Neuronal stem cell (in vitro differentiated cells): Measurements from ENCODE around the gene SLC3A2. TPM values are rescaled to one million over a fixed set of nuclear protein-coding genes. Genes with fewer than 3 reads are reported as not detected.

Experiments used
- DNase-seq: peaks from one replicate; pipeline ENCODE4 v3.0.0-alpha.2; 2013; ENCODE audit warnings: low spot score
- H2AFZ ChIP-seq: one replicate; pipeline ENCODE4 v1.6.1; 2013; ENCODE audit warnings: mild to moderate bottlenecking, low read length, inconsistent platforms
- H2AK5ac ChIP-seq: 2 replicates; pipeline ENCODE4 v1.6.1; 2013; ENCODE audit warnings: low read depth, mild to moderate bottlenecking, inconsistent platforms, low read length, moderate library complexity, mixed read lengths
- H2BK120ac ChIP-seq: 2 replicates; pipeline ENCODE4 v1.6.1; 2013; ENCODE audit warnings: low read depth, mild to moderate bottlenecking, inconsistent platforms, low read length, moderate library complexity, mixed read lengths
- H2BK12ac ChIP-seq: one replicate; pipeline ENCODE4 v1.6.1; 2013; ENCODE audit warnings: low read length, inconsistent platforms
- H2BK15ac ChIP-seq: 2 replicates; pipeline ENCODE4 v1.6.1; 2013; ENCODE audit warnings: mild to moderate bottlenecking, low read length, inconsistent platforms, mixed read lengths
- H2BK5ac ChIP-seq: one replicate; pipeline ENCODE4 v1.6.1; 2013; ENCODE audit warnings: inconsistent platforms, mild to moderate bottlenecking, low read length, moderate library complexity
- H3K14ac ChIP-seq: one replicate; pipeline ENCODE4 v1.6.1; 2013; ENCODE audit warnings: low read length, inconsistent platforms
- H3K18ac ChIP-seq: 2 replicates; pipeline ENCODE4 v1.6.1; 2013; ENCODE audit warnings: low read length, inconsistent platforms
- H3K23ac ChIP-seq: 2 replicates; pipeline ENCODE4 v1.6.1; 2013; ENCODE audit warnings: low read depth, mild to moderate bottlenecking, mixed read lengths, low read length, inconsistent platforms; ENCODE audit not compliant: poor library complexity
- H3K27ac ChIP-seq: replicated peaks from 3 replicates; pipeline ENCODE4 v1.5.1; 2013; ENCODE audit warnings: low read length, inconsistent platforms
- H3K27me3 ChIP-seq, 3 experiments: 2 replicates each; pipeline ENCODE4 v1.6.1; 2013; ENCODE audit warnings: low read length in 3 of 3, mild to moderate bottlenecking in 2 of 3, inconsistent platforms in 1 of 3, low read depth in 1 of 3, mixed read lengths in 1 of 3, moderate library complexity in 1 of 3; ENCODE audit not compliant: control insufficient read depth in 3 of 3, insufficient read depth in 3 of 3
- H3K36me3 ChIP-seq, 2 donors: replicated peaks in 1 of 2; 2 replicates each; pipeline ENCODE4 v1.6.1; 2013; ENCODE audit warnings: low read length in 2 of 2; ENCODE audit not compliant: control insufficient read depth in 2 of 2, insufficient read depth in 2 of 2
- H3K4ac ChIP-seq: 2 replicates; pipeline ENCODE4 v1.6.1; 2013; ENCODE audit warnings: inconsistent platforms, mild to moderate bottlenecking, low read length, moderate library complexity
- H3K4me1 ChIP-seq, 2 donors: 1 replicate in 1 of 2; 2 replicates in 1 of 2; pipeline ENCODE4 v1.6.1; 2013; ENCODE audit warnings: low read length in 2 of 2, low read depth in 1 of 2; ENCODE audit not compliant: control insufficient read depth in 2 of 2, insufficient read depth in 1 of 2
- H3K4me2 ChIP-seq: one replicate; pipeline ENCODE4 v1.6.1; 2013; ENCODE audit warnings: mild to moderate bottlenecking, low read length, inconsistent platforms; ENCODE audit not compliant: insufficient read depth, poor library complexity, severe bottlenecking
- H3K4me3 ChIP-seq, 2 donors: 2 replicates each; pipeline ENCODE4 v1.5.1; 2013; ENCODE audit warnings: low read length in 2 of 2, mild to moderate bottlenecking in 2 of 2, inconsistent platforms in 1 of 2, moderate library complexity in 1 of 2
- H3K79me1 ChIP-seq: one replicate; pipeline ENCODE4 v1.6.1; 2013; ENCODE audit warnings: low read depth, mild to moderate bottlenecking, inconsistent platforms, low read length, moderate library complexity
- H3K9ac ChIP-seq: one replicate; pipeline ENCODE4 v1.6.1; 2013; ENCODE audit warnings: mild to moderate bottlenecking, low read depth, low read length, inconsistent platforms; ENCODE audit not compliant: poor library complexity
- H3K9me3 ChIP-seq, 2 donors: replicated peaks in 1 of 2; 2 replicates each; pipeline versions ENCODE3 to v1.6.1; 2013; ENCODE audit warnings: low read length in 2 of 2, mild to moderate bottlenecking in 2 of 2, inconsistent platforms in 1 of 2, low read depth in 1 of 2, mixed read lengths in 1 of 2, moderate library complexity in 1 of 2; ENCODE audit not compliant: control insufficient read depth in 2 of 2, insufficient read depth in 1 of 2
- H4K8ac ChIP-seq: one replicate; pipeline ENCODE4 v1.6.1; 2013; ENCODE audit warnings: low read depth, mild to moderate bottlenecking, inconsistent platforms, low read length, moderate library complexity
- H4K91ac ChIP-seq: one replicate; pipeline ENCODE4 v1.6.1; 2013; ENCODE audit warnings: low read length, low read depth, mild to moderate bottlenecking, inconsistent platforms; ENCODE audit not compliant: poor library complexity
- WGBS, 2 donors: extraction: QIAGEN DNeasy Blood & Tissue Kit; methylation state at CpG; one replicate each; pipeline ENCODE4 v1.1.7; 2013; ENCODE audit warnings: missing lambda C conversion rate in 2 of 2, mixed read lengths in 1 of 2; ENCODE audit not compliant: insufficient read length in 2 of 2, insufficient replicate concordance in 1 of 2; ENCODE audit errors: extremely low coverage in 2 of 2; 5-methylcytosine and 5-hydroxymethylcytosine counted together
- polyA plus RNA-seq, 2 experiments: library from polyadenylated mRNA; stranded (reverse); fragments of 200-250 nt; gene quantifications; one replicate each; pipeline ENCODE4 v1.2.3, GENCODE V29; 2013

The SLC3A2 gene
- 54.5 TPM for polyA plus RNA-seq (2013, experiment 1 of 2)
- 51.5 TPM for polyA plus RNA-seq (2013, experiment 2 of 2)

- Histone ChIP-seq H3K9ac (peak within 1 kb of the TSS; percentile 100), H3K36me3 (peaks cover 44 to 84% of the 10 kb centered on the region in 2 donors), H4K91ac (peak within 1 kb of the TSS; percentile 94), H2BK15ac (peak within 1 kb of the TSS; percentile 60), H3K4me3 (peak within 1 kb of the TSS; percentile 82 to 93), H3K9me3 (no peaks in the 10 kb centered on the region), H2BK5ac (peak within 1 kb of the TSS; percentile 98), H4K8ac (no peak within 1 kb of the TSS), H3K14ac (peak within 1 kb of the TSS; percentile 99), H3K27me3 (no peaks in the 10 kb centered on the region), H2AK5ac (peak within 1 kb of the TSS; percentile 97), H2BK12ac (peak within 1 kb of the TSS; percentile 92), H3K4me2 (peak within 1 kb of the TSS; percentile 54), H3K79me1 (peaks cover 15% of the 10 kb centered on the region), H3K23ac (peak within 1 kb of the TSS; percentile 100), H3K18ac (peak within 1 kb of the TSS; percentile 99), H2BK120ac (peak within 1 kb of the TSS; percentile 62), H3K4me1 (peaks cover 16 to 36% of the 10 kb centered on the region in 2 donors), H2AFZ (peak within 1 kb of the TSS; percentile 55), H3K27ac (peak within 1 kb of the TSS; percentile 96), H3K4ac (peak within 1 kb of the TSS; percentile 72)
- no CpG with 5 or more reads among the region's 69 CpGs for WGBS, 2 donors
- DNase-seq: peak; percentile 86
These were observed at the start of gene SLC3A2 for GRCh38 chr11:62880803-62881578. TSS of gene SLC3A2 (plus strand) at chr11:62880896. CDS start at chr11:62881024, 128 bp downstream.

GRCh38 chr11:62830904-62831519 is 49.7 kb upstream of the SLC3A2 start:
- Histone ChIP-seq H4K91ac (no peak overlapping the region), H3K4ac (peak overlapping the region; percentile 42), H2BK15ac (no peak overlapping the region), H3K9ac (peak overlapping the region; percentile 92), H4K8ac (peak overlapping the region; percentile 54), H3K4me2 (peak overlapping the region; percentile 82), H3K14ac (no peak overlapping the region), H3K79me1 (peaks cover 7% of the 10 kb centered on the region), H3K4me3 (peak overlapping the region; percentile 70 to 95), H3K9me3 (no peaks in the 10 kb centered on the region), H2BK12ac (no peak overlapping the region), H2BK5ac (peak overlapping the region; percentile 79), H3K27ac (peak overlapping the region; percentile 93), H3K18ac (peak overlapping the region; percentile 98), H2BK120ac (no peak overlapping the region), H3K36me3 (peaks cover 28 to 54% of the 10 kb centered on the region in 2 donors), H3K23ac (peak overlapping the region; percentile 92), H3K4me1 (peaks cover 3 to 7% of the 10 kb centered on the region in 2 donors), H3K27me3 (no peaks in the 10 kb centered on the region), H2AFZ (peak overlapping the region; percentile 97), H2AK5ac (no peak overlapping the region)
- no peak for DNase-seq
- WGBS, 2 donors: no CpG with 5 or more reads among the region's 33 CpGs

- H3K14ac ChIP-seq: peak within 1 kb of the TSS; percentile 83
- H3K36me3 ChIP-seq: peaks cover 34 to 57% of the 10 kb centered on the region in 2 donors
- peak within 1 kb of the TSS; percentile 93 for H3K27ac ChIP-seq
These were observed 49.0 kb upstream of the SLC3A2 start, which contains the start of gene STX5 for GRCh38 chr11:62831520-62832335. TSS of gene STX5 (minus strand) at chr11:62832051. CDS start at chr11:62831243, 808 bp downstream.

More at GRCh38 chr11:62831520-62832335, 49.0 kb upstream of the SLC3A2 start, which contains the start of gene STX5:
- Histone ChIP-seq H2AK5ac (peak within 1 kb of the TSS; percentile 95), H3K18ac (peak within 1 kb of the TSS; percentile 99), H3K4me1 (peaks cover 3 to 7% of the 10 kb centered on the region in 2 donors), H3K9me3 (no peaks in the 10 kb centered on the region), H3K79me1 (peaks cover 7% of the 10 kb centered on the region), H3K4me2 (peak within 1 kb of the TSS; percentile 92), H3K9ac (peak within 1 kb of the TSS; percentile 96), H2BK5ac (peak within 1 kb of the TSS; percentile 91), H3K4me3 (peak within 1 kb of the TSS; percentile 70 to 95), H2BK15ac (peak within 1 kb of the TSS; percentile 94), H4K8ac (peak within 1 kb of the TSS; percentile 54), H2BK120ac (peak within 1 kb of the TSS; percentile 93), H2AFZ (peak within 1 kb of the TSS; percentile 97), H4K91ac (no peak within 1 kb of the TSS), H2BK12ac (peak within 1 kb of the TSS; percentile 34), H3K4ac (peak within 1 kb of the TSS; percentile 42), H3K27me3 (no peaks in the 10 kb centered on the region), H3K23ac (peak within 1 kb of the TSS; percentile 98)
- peak; percentile 99 for DNase-seq
- no CpG with 5 or more reads among the region's 65 CpGs for WGBS, 2 donors
